Measurements from ENCODE around the gene TCL1A.

DNA sequence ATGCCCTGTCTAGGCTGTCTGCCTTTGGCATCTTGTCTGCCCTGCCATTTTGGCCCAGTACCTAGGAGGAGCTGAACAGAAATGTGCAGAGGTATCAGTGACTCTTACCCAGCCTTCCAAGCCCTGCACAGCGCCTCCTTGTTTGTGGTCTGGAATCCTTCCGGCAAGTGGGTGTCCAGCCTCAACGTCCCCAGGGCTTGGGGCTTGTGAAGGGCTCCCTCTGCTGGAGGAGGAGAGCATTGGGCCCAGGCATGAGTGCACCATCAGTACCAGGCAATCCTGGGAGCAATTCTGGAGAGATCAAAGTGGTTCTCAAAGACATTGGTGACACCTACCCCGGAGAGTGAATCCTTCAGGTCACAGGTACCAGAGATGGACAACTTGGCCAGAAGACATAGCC lies 30.1 kb downstream of the TCL1A start:
- TF ChIP-seq CTCF (IDR thresholded peaks at IDR 0.05) = peak; percentile 52
- TF ChIP-seq EZH2 (IDR thresholded peaks at IDR 0.05) = no peak
- TF ChIP-seq EZH2phosphoT487 (IDR thresholded peaks at IDR 0.05) = no peak

All from neural progenitor cell (in vitro differentiated cells).